Measurements from ENCODE around the gene VARS2. TPM values are rescaled to one million over a fixed set of nuclear protein-coding genes. Genes with fewer than 3 reads are reported as not detected.

Gene VARS2
- polyA plus RNA-seq, 3 donors: 45.6 to 64.7 (median 55.3) TPM

DNA sequence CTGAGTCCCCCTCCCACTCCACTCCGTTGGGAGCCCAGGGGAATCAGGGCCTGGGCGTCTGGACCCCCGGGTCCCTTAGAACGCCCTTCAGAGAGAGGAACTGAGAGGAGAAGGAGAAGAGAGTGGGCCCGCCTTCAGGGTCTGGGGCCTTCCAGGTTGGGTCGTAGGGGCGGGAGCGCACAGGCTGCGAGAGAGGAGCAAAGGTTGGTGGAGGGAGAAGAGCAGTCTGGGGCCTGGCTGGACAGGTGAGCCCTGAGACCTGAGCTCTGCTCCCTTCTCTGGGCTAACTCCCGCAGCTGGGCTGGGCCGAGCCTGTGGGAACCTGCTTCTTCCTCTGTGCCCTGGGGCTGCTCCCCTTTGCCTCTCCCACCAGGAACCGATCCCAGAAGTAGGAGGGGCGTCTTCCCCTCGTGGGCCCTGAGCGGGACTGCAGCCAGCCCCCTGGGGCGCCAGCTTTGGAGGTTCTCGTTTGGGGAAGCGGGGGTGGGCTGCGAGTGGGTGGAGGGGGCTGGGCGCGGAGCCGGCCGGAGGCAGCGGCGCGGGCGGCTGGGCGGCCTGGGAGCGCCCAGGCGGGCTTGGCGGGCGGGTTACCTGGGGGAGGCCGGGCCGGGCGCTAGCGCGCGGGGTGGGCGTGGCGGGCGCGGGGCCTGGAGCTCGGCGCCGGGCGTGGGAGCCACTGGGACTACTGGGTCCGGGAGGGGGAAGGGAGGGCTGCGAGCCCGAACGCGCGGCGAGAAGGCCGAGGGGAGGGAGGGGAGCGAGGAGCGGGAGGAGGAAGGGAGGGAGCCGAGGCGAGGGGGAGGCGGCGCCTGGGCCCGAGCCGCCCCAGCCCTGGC lies 30.1 kb upstream of the VARS2 start, which contains the start of gene DDR1:
DDR1 (plus strand) TSS at position 835 of the 836 bp plus-strand sequence. CDS start 4,211 bp downstream, outside the sequence.
- peak; percentile 84 for DNase-seq

DNA sequence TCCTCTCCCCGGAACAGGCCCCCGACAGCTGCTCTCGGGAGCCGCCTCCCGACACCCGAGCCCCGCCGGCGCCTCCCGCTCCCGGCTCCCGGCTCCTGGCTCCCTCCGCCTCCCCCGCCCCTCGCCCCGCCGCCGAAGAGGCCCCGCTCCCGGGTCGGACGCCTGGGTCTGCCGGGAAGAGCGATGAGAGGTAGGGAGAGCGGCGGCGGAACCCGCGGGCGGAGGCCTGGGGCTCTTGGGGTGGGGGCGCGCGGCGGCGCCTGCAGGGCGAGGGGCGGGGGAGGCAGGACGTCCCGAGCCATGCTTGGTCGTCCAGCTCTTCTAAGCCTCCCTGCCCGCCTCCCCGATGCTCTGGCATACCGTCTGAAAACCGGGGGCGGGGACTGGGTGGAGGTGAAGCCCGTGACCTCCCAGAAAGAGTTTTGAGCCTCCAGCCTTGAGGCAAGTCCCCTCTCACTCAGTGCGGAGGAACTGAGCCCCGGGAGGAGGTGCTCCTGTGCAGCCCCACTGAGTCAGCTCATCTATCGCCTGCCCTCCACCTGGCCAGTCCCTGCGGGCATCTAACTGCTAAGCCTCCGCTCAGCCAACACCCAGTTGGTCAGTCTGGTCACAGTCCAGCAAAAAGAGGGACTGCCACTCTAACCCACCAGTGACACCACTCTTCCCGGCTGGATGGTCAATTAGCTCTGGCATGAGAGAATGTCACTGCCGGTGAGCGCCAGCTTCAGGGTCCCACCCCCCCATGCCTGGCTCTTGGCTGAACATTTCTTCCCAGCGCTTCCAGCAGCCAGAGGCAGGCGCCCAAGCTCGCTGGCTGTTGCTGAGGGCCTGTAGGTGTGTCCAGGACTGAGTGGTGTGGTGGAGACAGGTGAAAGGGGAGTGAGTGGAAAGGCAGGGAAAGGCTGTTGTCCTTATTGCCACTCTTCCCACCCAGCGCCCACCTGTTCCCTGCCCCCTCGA lies 29.2 kb upstream of the VARS2 start:
- DNase-seq: no peak

DNA sequence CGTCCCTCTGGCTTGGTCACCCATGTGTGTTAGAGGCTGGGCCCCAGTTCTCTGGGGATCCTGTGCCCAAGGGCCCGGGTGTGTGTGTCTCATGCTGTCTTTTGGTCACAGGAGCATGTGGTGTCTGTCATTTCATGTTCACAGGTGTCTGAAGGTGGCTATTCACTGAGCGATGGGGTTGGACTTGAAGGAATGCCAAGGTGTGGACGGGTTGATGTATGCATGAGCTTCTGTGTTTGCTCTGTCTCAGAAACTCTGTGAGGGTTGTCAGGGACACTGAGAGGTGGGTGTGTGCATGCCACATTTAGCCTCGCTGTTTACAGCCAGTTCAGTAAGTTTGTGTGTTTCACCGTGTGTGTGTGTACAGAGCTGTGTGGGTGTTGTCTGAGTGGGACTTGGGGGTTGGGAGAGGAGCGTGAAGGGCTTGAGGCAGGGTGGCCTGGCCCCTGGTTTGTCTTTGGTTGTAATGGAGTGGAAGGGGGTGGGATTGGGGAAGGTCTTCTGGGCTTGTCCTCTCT lies 28.5 kb upstream of the VARS2 start:
- no peak for DNase-seq

DNA sequence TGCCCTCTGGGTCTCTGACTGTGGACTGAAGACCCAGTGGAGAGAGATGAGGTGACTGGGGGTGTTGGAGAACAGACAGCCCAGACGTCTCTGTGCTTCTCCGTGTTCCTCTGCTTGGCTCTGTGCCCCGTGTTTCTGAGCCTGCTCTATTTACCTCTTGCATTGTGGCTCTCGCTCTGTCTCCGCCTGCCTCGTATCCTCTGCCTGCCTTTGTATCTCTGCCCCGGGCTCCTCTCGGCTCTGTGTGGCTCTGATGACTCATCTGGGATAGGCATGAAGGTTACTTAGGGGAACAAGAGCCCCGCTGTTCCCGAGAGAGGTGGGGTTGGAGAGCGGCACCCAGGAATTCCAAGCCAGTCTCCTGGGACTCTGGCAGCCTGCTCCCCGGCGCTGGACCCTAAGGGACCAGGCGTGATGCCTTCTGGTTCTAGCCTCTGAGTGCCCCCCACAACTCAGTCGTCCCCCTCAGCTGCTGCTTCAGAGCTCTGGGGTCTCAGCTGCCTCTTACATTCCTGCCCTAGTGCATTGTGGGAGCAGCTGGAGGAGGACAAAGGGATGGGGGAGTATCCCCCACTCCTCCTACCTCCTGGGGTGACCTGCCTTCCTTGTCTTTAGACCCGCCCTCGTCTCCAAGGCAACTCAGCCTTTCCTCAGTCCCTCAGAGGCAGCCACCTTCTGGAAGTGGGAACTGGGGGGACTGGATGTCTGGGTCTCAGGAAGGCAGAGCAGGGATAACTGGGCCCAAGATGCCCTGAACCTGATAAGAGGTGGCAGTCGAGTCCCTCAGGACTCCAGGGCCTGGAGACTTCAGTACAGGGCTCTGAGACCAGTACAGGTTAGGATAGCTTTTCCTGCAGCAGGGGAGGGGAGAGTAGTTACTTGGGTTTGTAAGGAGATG lies 27.8 kb upstream of the VARS2 start:
- peak; percentile 88 for DNase-seq

DNA sequence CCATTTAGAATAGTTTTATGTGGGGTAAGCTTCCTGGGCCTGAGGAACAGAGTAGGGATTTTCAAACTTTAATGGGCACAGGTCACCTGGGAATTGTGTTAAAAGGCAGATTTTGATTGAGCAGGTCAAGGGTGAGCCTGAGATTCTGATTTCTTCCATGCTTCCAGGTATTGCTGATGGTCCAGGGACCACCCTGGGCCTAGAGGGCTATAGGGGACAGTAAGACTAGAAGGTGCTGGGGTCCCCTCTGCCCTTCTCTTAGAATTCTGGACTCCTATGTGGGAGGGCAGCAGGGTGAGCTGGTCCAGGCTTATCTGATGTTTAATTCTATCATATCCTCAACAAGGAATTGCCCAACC lies 27.2 kb upstream of the VARS2 start:
- no peak for DNase-seq

DNA sequence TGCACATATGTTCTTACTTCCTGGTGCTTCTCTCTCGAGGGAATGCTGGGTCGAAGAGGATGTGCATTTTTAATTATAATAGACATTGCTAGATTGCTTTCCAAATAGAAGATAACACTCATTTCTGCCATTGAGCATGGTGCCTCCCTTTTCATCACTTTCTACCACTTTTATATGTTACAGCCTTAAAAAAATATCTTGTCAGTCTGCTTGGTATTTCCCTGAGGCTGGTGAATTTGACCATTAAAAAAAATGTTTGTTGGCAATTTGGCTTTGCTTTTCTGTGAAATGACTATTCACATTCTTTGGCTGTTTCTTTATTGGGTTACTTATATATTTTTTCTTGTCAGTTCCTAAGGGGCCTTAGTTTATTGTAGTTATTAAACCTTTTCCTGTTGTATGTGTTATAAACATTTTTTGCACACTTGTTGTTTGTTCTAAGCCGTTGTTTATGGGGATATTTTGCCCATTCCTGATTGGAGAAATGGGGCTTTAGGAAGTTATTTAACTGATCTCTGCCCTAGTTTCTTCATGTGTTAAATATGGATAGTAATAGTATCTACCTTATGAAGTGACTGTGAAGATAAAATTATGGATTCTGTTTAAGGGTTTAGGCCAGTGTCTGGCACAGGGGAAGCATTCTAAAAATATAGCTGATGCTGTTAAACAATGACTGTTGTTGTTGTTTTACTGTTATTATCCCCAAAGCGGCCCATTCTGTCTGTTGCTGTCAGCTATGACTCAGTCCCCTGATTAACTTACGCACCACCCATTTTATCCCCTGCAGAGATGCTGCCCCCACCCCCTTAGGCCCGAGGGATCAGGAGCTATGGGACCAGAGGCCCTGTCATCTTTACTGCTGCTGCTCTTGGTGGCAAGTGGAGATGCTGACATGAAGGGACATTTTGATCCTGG lies 25.9 kb upstream of the VARS2 start:
- DNase-seq: no peak

DNA sequence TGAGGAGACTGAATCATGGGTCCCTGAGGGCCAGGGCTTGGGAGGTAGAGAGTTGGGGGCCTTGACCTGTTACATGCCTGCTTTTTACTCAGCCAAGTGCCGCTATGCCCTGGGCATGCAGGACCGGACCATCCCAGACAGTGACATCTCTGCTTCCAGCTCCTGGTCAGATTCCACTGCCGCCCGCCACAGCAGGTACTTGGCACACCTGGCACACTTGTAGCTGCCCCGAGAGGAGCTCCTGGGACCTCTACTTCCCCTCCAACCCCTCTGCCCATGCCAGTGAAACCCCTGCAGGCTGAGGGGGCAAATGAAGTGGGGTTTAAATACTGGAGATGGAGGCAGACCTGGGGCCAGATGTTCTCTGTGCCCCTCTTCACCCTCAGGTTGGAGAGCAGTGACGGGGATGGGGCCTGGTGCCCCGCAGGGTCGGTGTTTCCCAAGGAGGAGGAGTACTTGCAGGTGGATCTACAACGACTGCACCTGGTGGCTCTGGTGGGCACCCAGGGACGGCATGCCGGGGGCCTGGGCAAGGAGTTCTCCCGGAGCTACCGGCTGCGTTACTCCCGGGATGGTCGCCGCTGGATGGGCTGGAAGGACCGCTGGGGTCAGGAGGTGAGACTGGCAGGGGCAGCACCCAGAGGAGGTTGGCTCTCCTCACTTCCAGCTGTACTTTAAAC lies 25.1 kb upstream of the VARS2 start:
- no peak for DNase-seq

DNA sequence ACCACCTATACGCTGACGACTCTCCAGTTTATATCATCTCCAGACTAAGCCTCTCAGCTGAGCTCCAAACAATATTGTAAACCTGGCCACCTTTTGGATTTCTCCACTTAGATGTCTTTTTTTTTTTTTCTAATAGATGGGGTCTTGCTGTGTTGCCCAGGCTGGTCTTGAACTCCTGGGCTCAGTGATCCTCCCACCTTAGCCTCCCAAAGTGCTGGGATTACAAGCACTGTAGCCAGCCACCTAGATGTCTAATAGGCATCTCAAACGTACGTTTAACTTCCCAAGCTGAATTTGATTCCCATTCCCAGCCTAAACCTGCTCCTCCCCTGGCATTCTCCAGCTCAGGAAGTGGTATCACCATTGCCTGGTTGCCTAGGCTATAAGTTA lies 24.5 kb upstream of the VARS2 start:
- no peak for DNase-seq

DNA sequence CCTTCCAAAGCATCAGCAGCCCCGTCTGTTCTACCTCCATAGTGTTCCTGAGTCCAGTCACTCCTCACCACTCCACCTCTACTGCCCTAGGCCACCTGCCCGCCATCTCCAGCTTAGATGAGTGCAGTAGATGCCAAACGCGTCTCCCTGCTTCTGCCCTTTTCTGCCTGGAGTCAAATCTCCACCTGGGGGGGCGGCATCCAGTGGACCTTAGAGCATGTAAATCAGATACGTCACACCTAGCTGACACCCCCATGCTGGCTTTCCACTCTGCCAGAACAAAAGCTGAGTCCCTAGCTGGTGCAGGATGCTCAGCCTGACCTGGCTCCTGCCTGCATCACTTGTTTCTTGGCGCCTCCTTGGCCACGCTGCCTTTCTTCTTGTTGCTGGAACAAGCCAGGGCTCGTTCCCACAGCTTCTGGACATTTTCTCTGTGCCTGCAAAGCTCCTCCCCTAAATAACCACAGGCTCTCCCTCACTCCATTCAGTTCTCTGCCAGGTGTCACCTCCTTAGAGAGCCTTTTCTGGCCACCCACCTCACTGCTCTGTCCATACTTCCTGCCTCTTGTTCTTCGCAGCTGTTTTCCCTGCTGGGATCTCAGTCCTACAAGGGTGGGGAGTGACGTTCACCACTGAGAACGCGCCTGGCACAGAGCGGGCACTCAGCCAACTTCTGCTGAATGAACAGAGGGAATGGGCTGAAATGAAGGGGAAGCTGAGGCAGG lies 24.0 kb upstream of the VARS2 start:
- DNase-seq: no peak

DNA sequence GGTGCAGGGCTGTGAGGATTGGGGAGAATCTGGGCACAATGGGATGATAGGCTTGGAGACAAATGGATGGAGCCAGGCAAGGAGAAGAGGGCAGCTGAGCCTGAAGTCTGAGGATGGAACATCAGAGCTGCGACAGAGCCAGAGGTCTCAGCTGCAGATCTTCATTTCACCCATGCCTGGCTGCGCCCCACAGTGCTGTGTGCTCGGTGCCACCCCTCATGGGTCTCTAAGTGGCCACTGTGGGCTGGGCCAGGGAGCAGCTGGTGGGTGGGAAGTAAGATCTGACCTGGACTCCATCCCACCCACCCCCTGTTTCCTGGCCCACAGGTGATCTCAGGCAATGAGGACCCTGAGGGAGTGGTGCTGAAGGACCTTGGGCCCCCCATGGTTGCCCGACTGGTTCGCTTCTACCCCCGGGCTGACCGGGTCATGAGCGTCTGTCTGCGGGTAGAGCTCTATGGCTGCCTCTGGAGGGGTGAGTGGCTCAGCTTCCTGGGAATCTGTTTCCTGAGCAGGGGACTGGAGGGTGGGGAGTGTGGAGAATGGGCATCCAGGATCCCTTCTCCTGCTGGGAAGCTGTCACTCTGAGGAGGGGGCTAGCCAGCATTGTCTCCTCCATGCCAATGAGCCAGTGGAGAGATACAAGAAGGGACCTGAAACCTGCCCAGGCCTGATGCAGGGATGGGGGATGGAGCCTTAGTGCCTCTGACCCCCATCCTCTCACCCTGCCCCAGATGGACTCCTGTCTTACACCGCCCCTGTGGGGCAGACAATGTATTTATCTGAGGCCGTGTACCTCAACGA lies 23.2 kb upstream of the VARS2 start:
- no peak for DNase-seq

DNA sequence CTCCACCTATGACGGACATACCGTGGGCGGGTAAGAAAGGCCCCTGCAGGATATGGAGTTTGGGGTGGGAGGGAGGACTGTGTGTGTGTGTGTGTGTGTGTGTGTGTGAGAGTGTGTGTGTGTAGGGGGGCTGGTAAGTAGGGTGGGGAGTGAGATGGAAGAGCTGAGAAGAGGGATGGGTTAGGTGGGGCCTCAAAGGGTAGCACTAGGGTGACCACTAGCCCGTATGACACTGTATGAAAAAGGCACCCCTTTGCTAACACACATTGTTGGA lies 22.7 kb upstream of the VARS2 start:
- DNase-seq: no peak

DNA sequence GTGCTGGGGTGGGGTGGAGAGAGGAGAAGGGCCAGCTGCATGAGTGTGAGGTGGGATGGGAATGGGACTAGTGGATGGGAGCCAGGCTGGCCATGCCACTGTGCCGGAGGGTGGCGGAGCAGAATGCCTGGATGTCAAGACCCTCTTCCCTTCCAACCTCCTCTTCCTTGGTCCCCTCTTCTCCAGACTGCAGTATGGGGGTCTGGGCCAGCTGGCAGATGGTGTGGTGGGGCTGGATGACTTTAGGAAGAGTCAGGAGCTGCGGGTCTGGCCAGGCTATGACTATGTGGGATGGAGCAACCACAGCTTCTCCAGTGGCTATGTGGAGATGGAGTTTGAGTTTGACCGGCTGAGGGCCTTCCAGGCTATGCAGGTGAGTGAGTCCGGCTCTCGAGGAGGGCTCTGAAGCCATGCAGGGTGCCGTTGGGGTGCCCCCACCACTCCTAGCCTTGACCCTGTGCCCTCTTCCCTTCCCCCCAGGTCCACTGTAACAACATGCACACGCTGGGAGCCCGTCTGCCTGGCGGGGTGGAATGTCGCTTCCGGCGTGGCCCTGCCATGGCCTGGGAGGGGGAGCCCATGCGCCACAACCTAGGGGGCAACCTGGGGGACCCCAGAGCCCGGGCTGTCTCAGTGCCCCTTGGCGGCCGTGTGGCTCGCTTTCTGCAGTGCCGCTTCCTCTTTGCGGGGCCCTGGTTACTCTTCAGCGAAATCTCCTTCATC lies 22.1 kb upstream of the VARS2 start:
- no peak for DNase-seq

DNA sequence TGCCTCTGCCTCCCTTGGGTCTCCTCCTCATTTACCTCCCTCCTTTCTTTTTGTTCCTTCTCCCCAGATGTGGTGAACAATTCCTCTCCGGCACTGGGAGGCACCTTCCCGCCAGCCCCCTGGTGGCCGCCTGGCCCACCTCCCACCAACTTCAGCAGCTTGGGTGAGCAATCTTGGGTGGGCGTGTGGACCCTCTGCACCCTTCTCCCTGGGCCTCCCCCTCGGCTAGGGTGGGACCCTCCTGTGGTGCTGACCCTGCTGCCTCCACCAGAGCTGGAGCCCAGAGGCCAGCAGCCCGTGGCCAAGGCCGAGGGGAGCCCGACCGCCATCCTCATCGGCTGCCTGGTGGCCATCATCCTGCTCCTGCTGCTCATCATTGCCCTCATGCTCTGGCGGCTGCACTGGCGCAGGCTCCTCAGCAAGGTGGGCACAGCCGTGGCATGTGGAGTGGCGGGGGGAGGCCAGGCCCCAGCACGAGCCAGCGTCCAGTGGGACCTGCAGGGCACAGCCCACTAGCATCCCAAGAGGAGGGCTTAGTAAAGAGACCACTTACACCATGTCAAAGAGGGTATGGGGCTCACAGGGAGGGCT lies 20.9 kb upstream of the VARS2 start:
- no peak for DNase-seq

DNA sequence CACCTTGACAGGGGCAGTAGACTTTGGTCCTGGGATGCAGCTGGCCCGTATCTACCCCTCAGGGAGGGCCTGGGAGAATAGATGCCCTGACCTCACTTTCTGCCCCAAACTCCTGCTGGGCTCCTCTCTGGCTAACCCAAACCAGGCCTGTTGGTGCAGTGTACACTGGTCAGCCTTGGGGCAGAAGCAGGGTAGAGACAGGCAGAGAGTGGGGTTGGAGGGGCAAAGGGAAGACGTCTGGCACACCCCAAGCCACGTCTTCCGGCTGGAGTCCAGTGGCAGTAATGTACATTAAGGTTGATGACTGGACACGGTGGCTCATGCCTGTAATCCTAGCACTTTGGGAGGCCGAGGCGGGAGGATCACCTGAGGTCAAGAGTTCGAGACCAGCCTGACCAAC lies 20.4 kb upstream of the VARS2 start:
- no peak for DNase-seq

DNA sequence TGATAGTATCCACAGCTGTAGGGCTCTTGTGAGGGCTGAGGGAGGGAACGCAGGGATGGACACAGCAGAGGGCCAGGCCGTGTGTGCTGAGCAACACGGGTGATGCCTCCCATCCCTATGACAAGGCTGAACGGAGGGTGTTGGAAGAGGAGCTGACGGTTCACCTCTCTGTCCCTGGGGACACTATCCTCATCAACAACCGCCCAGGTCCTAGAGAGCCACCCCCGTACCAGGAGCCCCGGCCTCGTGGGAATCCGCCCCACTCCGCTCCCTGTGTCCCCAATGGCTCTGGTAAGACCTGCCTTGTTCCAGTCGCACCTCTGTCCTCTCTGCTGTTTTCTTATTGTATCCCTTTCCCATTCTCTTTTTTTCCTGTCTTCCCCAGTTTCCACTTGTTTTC lies 19.7 kb upstream of the VARS2 start:
- DNase-seq: no peak

DNA sequence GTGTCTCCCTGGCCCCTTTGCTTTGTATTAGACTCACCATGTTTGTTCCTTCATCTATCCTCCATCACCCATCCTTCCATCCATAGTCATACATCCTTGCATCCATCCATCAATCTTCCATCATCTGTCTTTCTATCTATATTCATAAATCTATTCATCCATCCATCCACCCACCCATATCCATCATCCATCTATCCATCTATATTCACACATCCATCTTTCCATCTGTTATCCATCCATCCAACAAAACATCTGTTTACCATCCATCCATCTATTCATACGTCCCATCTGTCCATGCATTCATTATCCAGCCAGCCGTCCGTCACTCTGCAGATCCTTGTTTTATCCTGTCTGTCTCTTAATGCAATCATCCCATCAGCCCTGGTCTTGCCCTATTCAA lies 19.1 kb upstream of the VARS2 start:
- DNase-seq: no peak

DNA sequence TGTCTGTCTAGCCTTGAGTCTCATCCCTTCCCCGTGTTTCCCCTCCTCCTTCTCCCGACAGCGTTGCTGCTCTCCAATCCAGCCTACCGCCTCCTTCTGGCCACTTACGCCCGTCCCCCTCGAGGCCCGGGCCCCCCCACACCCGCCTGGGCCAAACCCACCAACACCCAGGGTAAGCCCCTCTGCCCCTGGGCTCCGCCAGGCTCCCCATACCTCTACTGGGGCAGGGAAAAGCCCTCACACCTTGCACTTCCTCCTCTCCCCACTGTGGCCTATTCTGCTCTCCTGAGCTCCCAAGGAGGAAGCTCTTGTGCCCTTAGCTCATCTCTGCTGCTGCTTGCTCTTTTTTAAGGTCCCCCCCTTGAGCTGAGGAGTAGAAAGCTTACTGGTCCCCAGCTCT lies 18.7 kb upstream of the VARS2 start:
- DNase-seq: no peak

Data from renal pelvis (tissue), 4 donors.